H1 (cell line): Measurements from ENCODE around the gene RHOH. TPM values are rescaled to one million over a fixed set of nuclear protein-coding genes. Genes with fewer than 3 reads are reported as not detected.

Experiments
- CTCF ChIA-PET: fragments of 300-600 bp; sonication (Branson Sonifier 250); formaldehyde crosslinking; loops from one replicate; lab custom pipeline; 2021; ENCODE audit not compliant: partially characterized antibody; lab: Charles Lee
- POLR2A ChIA-PET: fragments of 300-600 bp; sonication (Branson Sonifier 250); formaldehyde crosslinking; loops from one replicate; lab custom pipeline; 2021; ENCODE audit warnings: inconsistent platforms; ENCODE audit not compliant: partially characterized antibody; lab: Charles Lee
- DNase-seq, 2 experiments: peaks; one replicate each; pipeline versions ENCODE4 v3.0.0 to v3.0.0-alpha.2; 2010 to 2022; ENCODE audit warnings: low spot score in 2 of 2, low read depth in 1 of 2, mixed read lengths in 1 of 2
- FAIRE-seq: peaks from 2 replicates; lab custom pipeline; 2011; peaks lifted over from hg19 to GRCh38; lab: Jason Lieb, UNC
- H2AFZ ChIP-seq: 2 replicates; pipeline ENCODE4 v1.8.1; 2012; ENCODE audit warnings: low read length, inconsistent platforms
- H2AK5ac ChIP-seq: 2 replicates; pipeline ENCODE4 v1.6.1; 2013; ENCODE audit warnings: low read depth, low read length
- H2BK120ac ChIP-seq: replicated peaks from 2 replicates; pipeline ENCODE3; 2013; ENCODE audit warnings: low read depth, low read length, inconsistent platforms
- H2BK12ac ChIP-seq: 2 replicates; pipeline ENCODE4 v1.6.1; 2013; ENCODE audit warnings: low read depth, low read length
- H2BK15ac ChIP-seq: 2 replicates; pipeline ENCODE4 v1.6.1; 2013; ENCODE audit warnings: low read length
- H2BK20ac ChIP-seq: 2 replicates; pipeline ENCODE4 v1.6.1; 2013; ENCODE audit warnings: low read length
- H2BK5ac ChIP-seq: 2 replicates; pipeline ENCODE4 v1.6.1; 2013; ENCODE audit warnings: low read depth, low read length
- H3K14ac ChIP-seq: 2 replicates; pipeline ENCODE4 v1.6.1; 2013; ENCODE audit warnings: inconsistent platforms; ENCODE audit not compliant: insufficient read length
- H3K18ac ChIP-seq: 2 replicates; pipeline ENCODE4 v1.6.1; 2013; ENCODE audit warnings: low read length; ENCODE audit errors: extremely low read depth
- H3K23ac ChIP-seq: 2 replicates; pipeline ENCODE4 v1.6.1; 2013; ENCODE audit warnings: inconsistent platforms; ENCODE audit not compliant: insufficient read length
- H3K23me2 ChIP-seq: 2 replicates; pipeline ENCODE4 v1.6.1; 2013; ENCODE audit warnings: low read depth, low read length
- H3K27ac ChIP-seq: 2 replicates; pipeline ENCODE4 v1.6.1; 2011; ENCODE audit warnings: low read depth, low read length, inconsistent platforms
- H3K27me3 ChIP-seq, 4 experiments: replicated peaks in 1 of 4; 1 replicate in 1 of 4; 2 replicates in 3 of 4; pipeline versions ENCODE4 v1.6.1 to v1.8.1; 2011 to 2013; ENCODE audit warnings: low read length in 3 of 4, mild to moderate bottlenecking in 3 of 4, inconsistent platforms in 2 of 4, mixed read lengths in 2 of 4, moderate library complexity in 1 of 4; ENCODE audit not compliant: control insufficient read depth in 3 of 4, insufficient read depth in 3 of 4; ENCODE audit errors: extremely low read depth in 1 of 4
- H3K36me3 ChIP-seq, 4 experiments: 2 replicates each; pipeline versions ENCODE4 v1.6.1 to v1.8.1; 2011 to 2013; ENCODE audit warnings: mild to moderate bottlenecking in 4 of 4, low read length in 3 of 4, moderate library complexity in 2 of 4, control low read depth in 1 of 4, inconsistent platforms in 1 of 4; ENCODE audit not compliant: insufficient read depth in 4 of 4, control insufficient read depth in 2 of 4
- H3K4ac ChIP-seq: replicated peaks from 2 replicates; pipeline ENCODE3; 2013; ENCODE audit warnings: low read length, low read depth, mixed read lengths, inconsistent platforms; ENCODE audit not compliant: insufficient read length
- H3K4me1 ChIP-seq, 4 experiments: replicated peaks in 1 of 4; 1 replicate in 1 of 4; 2 replicates in 3 of 4; pipeline versions ENCODE4 v1.6.1 to v1.8.1; 2011 to 2013; ENCODE audit warnings: low read length in 3 of 4, inconsistent platforms in 2 of 4, mixed read lengths in 1 of 4; ENCODE audit not compliant: insufficient read depth in 4 of 4, control insufficient read depth in 3 of 4
- H3K4me2 ChIP-seq, 2 experiments: 2 replicates each; pipeline versions ENCODE4 v1.6.1 to v1.8.1; 2011 to 2013; ENCODE audit warnings: low read depth in 2 of 2, low read length in 2 of 2, control low read depth in 1 of 2, inconsistent platforms in 1 of 2, mild to moderate bottlenecking in 1 of 2; ENCODE audit not compliant: insufficient read depth in 1 of 2
- H3K4me3 ChIP-seq, 4 experiments: fragments of 200-600, 300-600 bp in 1 of 4; sonication (generic), shearing (Covaris generic), sonication (Bioruptor Twin) in 1 of 4; 2 replicates each; pipeline versions ENCODE4 v1.5.1 to v1.8.1; 2011 to 2016; ENCODE audit warnings: low read length in 4 of 4, low read depth in 3 of 4, control low read depth in 2 of 4, inconsistent platforms in 2 of 4, mild to moderate bottlenecking in 2 of 4, mixed read lengths in 1 of 4, moderate library complexity in 1 of 4; ENCODE audit not compliant: insufficient read depth in 2 of 4; ENCODE audit errors: extremely low read depth in 1 of 4
- H3K56ac ChIP-seq: replicated peaks from 2 replicates; pipeline ENCODE3; 2013; ENCODE audit warnings: low read depth, mild to moderate bottlenecking, mixed read lengths, low read length, inconsistent platforms; ENCODE audit not compliant: insufficient read length
- H3K79me1 ChIP-seq: 2 replicates; pipeline ENCODE4 v1.6.1; 2013; ENCODE audit warnings: low read depth, low read length, control low read depth
- H3K79me2 ChIP-seq, 2 experiments: 2 replicates each; pipeline versions ENCODE4 v1.6.1 to v1.8.1; 2012 to 2013; ENCODE audit warnings: low read length in 2 of 2, mild to moderate bottlenecking in 2 of 2, inconsistent platforms in 1 of 2; ENCODE audit not compliant: insufficient read depth in 2 of 2, control insufficient read depth in 1 of 2
- H3K9ac ChIP-seq, 4 experiments: replicated peaks in 1 of 4; 1 replicate in 1 of 4; 2 replicates in 3 of 4; pipeline versions ENCODE4 v1.6.1 to v1.8.1; 2011 to 2013; ENCODE audit warnings: low read depth in 3 of 4, low read length in 3 of 4, control low read depth in 2 of 4, mild to moderate bottlenecking in 2 of 4, moderate library complexity in 2 of 4, inconsistent platforms in 1 of 4; ENCODE audit errors: extremely low read depth in 1 of 4
- H3K9me3 ChIP-seq, 2 experiments: 2 replicates each; pipeline versions ENCODE4 v1.6.1 to v1.8.1; 2012 to 2013; ENCODE audit warnings: mild to moderate bottlenecking in 2 of 2, moderate library complexity in 2 of 2, control low read depth in 1 of 2, inconsistent platforms in 1 of 2, low read depth in 1 of 2, low read length in 1 of 2, mixed read lengths in 1 of 2; ENCODE audit not compliant: insufficient read depth in 2 of 2
- H4K20me1 ChIP-seq, 2 experiments: replicated peaks in 1 of 2; 2 replicates each; pipeline versions ENCODE3 to v1.8.1; 2011 to 2013; ENCODE audit warnings: inconsistent platforms in 2 of 2, low read length in 2 of 2, mild to moderate bottlenecking in 1 of 2; ENCODE audit not compliant: insufficient read depth in 2 of 2, control insufficient read depth in 1 of 2
- H4K5ac ChIP-seq: 2 replicates; pipeline ENCODE4 v1.6.1; 2013; ENCODE audit warnings: low read length, low read depth, mixed read lengths, inconsistent platforms; ENCODE audit not compliant: insufficient read length
- H4K8ac ChIP-seq: 2 replicates; pipeline ENCODE4 v1.8.0; 2013; ENCODE audit warnings: mild to moderate bottlenecking, moderate library complexity, low read length, inconsistent platforms; ENCODE audit not compliant: insufficient read depth; ENCODE audit errors: extremely low read depth
- H4K91ac ChIP-seq: replicated peaks from 2 replicates; pipeline ENCODE3; 2013; ENCODE audit warnings: low read length, mixed read lengths, inconsistent platforms; ENCODE audit not compliant: insufficient read length
- BCL11A ChIP-seq, 2 experiments: IDR thresholded peaks; one replicate each; pipeline ENCODE4 v1.6.1; 2011; ENCODE audit warnings: low read depth in 2 of 2, low read length in 2 of 2, mild to moderate bottlenecking in 2 of 2
- EP300 ChIP-seq, 2 experiments: IDR thresholded peaks; 1 replicate in 1 of 2; 2 replicates in 1 of 2; pipeline ENCODE4 v1.6.1; 2011 to 2012; ENCODE audit warnings: low read depth in 2 of 2, low read length in 2 of 2, mild to moderate bottlenecking in 2 of 2, borderline replicate concordance in 1 of 2, inconsistent platforms in 1 of 2, moderate library complexity in 1 of 2
- GTF2F1 ChIP-seq: IDR thresholded peaks from 2 replicates; pipeline ENCODE4 v1.6.1; 2012; ENCODE audit warnings: low read depth, low read length, improper control_type of control experiment, borderline replicate concordance
- NRF1 ChIP-seq: IDR thresholded peaks from 2 replicates; pipeline ENCODE4 v1.6.1; 2011; ENCODE audit warnings: mild to moderate bottlenecking, low read depth, low read length, improper control_type of control experiment
- SIN3A ChIP-seq, 2 experiments: IDR thresholded peaks in 1 of 2; conservative IDR thresholded peaks in 1 of 2; 2 replicates each; pipeline ENCODE4 v1.6.1; 2011 to 2012; ENCODE audit warnings: low read length in 2 of 2, improper control_type of control experiment in 1 of 2, low read depth in 1 of 2, mild to moderate bottlenecking in 1 of 2
- SIX5 ChIP-seq: IDR thresholded peaks from 2 replicates; pipeline ENCODE4 v1.6.1; 2011; ENCODE audit warnings: mild to moderate bottlenecking, low read depth, low read length
- TAF1 ChIP-seq: IDR thresholded peaks from 2 replicates; pipeline ENCODE4 v1.6.1; 2011; ENCODE audit warnings: mild to moderate bottlenecking, low read depth, low read length
- TBP ChIP-seq: IDR thresholded peaks from 2 replicates; pipeline ENCODE4 v1.6.1; 2011; ENCODE audit warnings: low read depth, low read length, improper control_type of control experiment
- WGBS, 2 experiments: shearing (Covaris generic) in 1 of 2; methylation state at CpG; one replicate each; pipeline versions ENCODE4 v1.1.6 to v1.1.7; 2013 to 2015; ENCODE audit warnings: low lambda C conversion rate in 2 of 2, mixed read lengths in 2 of 2, inconsistent platforms in 1 of 2, low coverage in 1 of 2, missing lambda C conversion rate in 1 of 2; ENCODE audit not compliant: insufficient replicate concordance in 2 of 2, insufficient coverage in 1 of 2, insufficient read length in 1 of 2; ENCODE audit errors: extremely low coverage in 1 of 2, missing lambda C conversion rate in 1 of 2; 5-methylcytosine and 5-hydroxymethylcytosine counted together
- polyA plus RNA-seq, 7 experiments: library from polyadenylated mRNA; depleted of rRNA in 3 of 7; stranded (reverse) in 5 of 7; unstranded in 2 of 7; fragments of >200 nt in 5 of 7; fragments of 200-250 nt in 2 of 7; gene quantifications; 1 replicate in 5 of 7; 2 replicates in 1 of 7; 4 replicates in 1 of 7; pipeline versions ENCODE4 v1.2.1 to v1.2.3, GENCODE V29; 2011 to 2013; ENCODE audit warnings: missing spikeins in 2 of 7, mixed read lengths in 2 of 7
- total RNA-seq: library from RNA; stranded (reverse); fragmentation: NEBNext Ultra II Directional; extraction: Animal tissue kit (Norgen Biotek cat#: 25700); gene quantifications from 2 replicates; pipeline ENCODE4 v1.2.1, GENCODE V29; 2021
- TF ChIP-seq, protein P1 (sequence below): IDR thresholded peaks from 2 replicates; pipeline ENCODE4 v1.6.1; 2012; ENCODE audit warnings: inconsistent platforms
- TF ChIP-seq, protein P2 (sequence below): IDR thresholded peaks from 2 replicates; pipeline ENCODE4 v1.6.1; 2012; ENCODE audit warnings: inconsistent platforms

The RHOH gene
- total and polyA plus RNA-seq, 2 of the 8 experiments (the other 6 are each of a cell fraction or from before 2014, with no cell fraction given): 5.9 to 6.9 TPM

DNA sequence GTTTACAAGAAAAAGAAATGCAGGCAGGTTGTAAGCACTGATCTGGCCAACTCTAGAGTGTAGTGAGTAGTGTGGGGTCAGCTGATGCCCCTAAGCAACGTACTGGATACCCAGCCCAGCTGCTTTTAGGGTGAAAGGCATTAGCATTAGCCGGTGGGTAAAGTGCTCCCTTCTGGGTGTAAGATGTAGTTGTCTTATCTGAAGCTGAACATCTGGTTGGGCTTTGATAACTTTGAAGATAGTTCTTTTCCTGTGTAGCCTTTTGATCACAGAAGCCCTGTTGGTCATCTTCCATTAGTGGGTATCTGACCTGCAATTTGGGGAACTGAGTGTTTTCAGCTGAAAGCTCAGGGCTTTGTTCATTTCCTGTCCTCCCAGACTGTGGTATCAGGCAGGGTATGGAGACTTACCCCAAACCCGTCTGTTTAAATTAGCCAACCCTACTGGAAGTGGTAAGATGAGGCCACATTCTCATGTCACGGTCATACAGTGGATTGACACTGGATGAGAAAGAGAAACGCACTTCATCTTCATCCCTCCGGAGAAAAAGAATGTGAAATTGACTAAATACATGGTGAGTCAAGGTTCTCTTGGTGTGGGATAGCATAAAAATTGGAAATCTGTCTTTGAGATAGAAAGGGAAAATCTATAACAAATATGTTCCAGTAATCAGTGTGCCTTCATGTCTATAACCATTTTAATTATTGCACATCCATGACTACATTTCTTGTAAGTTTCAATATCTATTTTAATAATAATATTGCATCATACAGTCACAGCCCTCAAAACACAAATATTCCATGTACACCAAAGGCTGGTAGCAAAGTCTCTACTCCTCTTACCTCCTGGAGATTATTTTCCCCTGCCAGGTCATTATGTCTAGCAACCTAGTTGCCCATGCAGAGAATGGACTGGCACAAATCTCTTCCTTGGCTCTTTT is 8.7 kb downstream of the RHOH start:
- Histone ChIP-seq H3K23ac (no peak overlapping the region), H3K4me2 (no peak overlapping the region)
- FAIRE-seq: no peak
- TF ChIP-seq EP300 (IDR thresholded peaks at IDR 0.05; ENCODE audit: borderline replicate concordance in 1 of 2, low read depth in 2 of 2, low read length in 2 of 2) (no peak), NRF1 (no peak), TBP (no peak), SIX5 (no peak), BCL11A (IDR thresholded peaks at IDR 0.05; ENCODE audit: low read depth in 2 of 2, low read length in 2 of 2) (no peak), SIN3A (conservative IDR thresholded peaks at IDR 0.05 in 1 of 2, IDR thresholded peaks at IDR 0.05 in 1 of 2; ENCODE audit: low read depth in 1 of 2, low read length in 2 of 2) (no peak), GTF2F1 (no peak), TAF1 (no peak)
- TF ChIP-seq, protein P1, sequence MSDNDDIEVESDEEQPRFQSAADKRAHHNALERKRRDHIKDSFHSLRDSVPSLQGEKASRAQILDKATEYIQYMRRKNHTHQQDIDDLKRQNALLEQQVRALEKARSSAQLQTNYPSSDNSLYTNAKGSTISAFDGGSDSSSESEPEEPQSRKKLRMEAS: no peak
- TF ChIP-seq, protein P2, sequence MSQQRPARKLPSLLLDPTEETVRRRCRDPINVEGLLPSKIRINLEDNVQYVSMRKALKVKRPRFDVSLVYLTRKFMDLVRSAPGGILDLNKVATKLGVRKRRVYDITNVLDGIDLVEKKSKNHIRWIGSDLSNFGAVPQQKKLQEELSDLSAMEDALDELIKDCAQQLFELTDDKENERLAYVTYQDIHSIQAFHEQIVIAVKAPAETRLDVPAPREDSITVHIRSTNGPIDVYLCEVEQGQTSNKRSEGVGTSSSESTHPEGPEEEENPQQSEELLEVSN: no peak

More for the DNA sequence above, 8.7 kb downstream of the RHOH start:
- CTCF ChIA-PET: interaction anchor here (1.0 to 2.7 kb wide), 6 partner anchors 16 to 81 kb away, joined by 3 to 9 read pairs (median 3); no protein-coding TSS in a partner anchor
- no peaks in the 10 kb centered on the region for H3K27me3 ChIP-seq
- H4K91ac ChIP-seq: no peak overlapping the region
- H2BK12ac ChIP-seq: no peak overlapping the region
- H3K9me3 ChIP-seq: no peaks in the 10 kb centered on the region
- no peak overlapping the region for H2AFZ ChIP-seq
- H2BK15ac ChIP-seq: no peak overlapping the region
- no peak overlapping the region for H3K14ac ChIP-seq
- H3K18ac ChIP-seq: no peak overlapping the region
- H2AK5ac ChIP-seq: no peak overlapping the region
- WGBS, 2 experiments: 86% methylated on average over 6 of the region's 6 CpGs; no CpG with 5 or more reads in 1 of the 2 experiments
- H3K36me3 ChIP-seq: no peaks in the 10 kb centered on the region
- no peak overlapping the region for H4K8ac ChIP-seq
- H2BK5ac ChIP-seq: no peak overlapping the region; the same call in 1 of the 2 replicates
- DNase-seq: no peak
- no peaks in the 10 kb centered on the region for H3K79me1 ChIP-seq
- H3K79me2 ChIP-seq: peaks cover 0 to 18% of the 10 kb centered on the region in 2 experiments; a peak in 1 of 4 replicates
- no peak overlapping the region for H3K56ac ChIP-seq
- H3K4me1 ChIP-seq: peaks cover 0 to 5% (median 0%) of the 10 kb centered on the region in 4 experiments; a peak in 2 of 7 replicates
- no peak overlapping the region for H3K9ac ChIP-seq
- no peaks in the 10 kb centered on the region for H4K20me1 ChIP-seq
- no peak overlapping the region for H3K27ac ChIP-seq
- H3K23me2 ChIP-seq: no peaks in the 10 kb centered on the region; the same call in 1 of the 2 replicates
- H3K4me3 ChIP-seq: no peak overlapping the region
- H4K5ac ChIP-seq: no peak overlapping the region
- no peak overlapping the region for H2BK20ac ChIP-seq
- no peak overlapping the region for H2BK120ac ChIP-seq
- no peak overlapping the region for H3K4ac ChIP-seq
- POLR2A ChIA-PET: interaction anchor here (1.1 to 1.7 kb wide), 2 partner anchors 10 to 13 kb away, joined by 6 to 9 read pairs; no protein-coding TSS in a partner anchor
